T-helper 22 cell (primary cell): ENCODE measurements around the gene CCSER2.
A peak's percentile ranks its signal among the peaks of the same experiment; 100 is the strongest.
"Not testable (repeated sequence)": the region's sequence is repeated elsewhere in the genome, so short reads cannot be mapped to it uniquely, and the experiment has no call there.

ENCODE experiments used
- DNase-seq: peaks from one replicate; pipeline ENCODE4 v3.0.0-alpha.2; 2020; ENCODE audit warnings: low read depth

The CCSER2 gene

DNA sequence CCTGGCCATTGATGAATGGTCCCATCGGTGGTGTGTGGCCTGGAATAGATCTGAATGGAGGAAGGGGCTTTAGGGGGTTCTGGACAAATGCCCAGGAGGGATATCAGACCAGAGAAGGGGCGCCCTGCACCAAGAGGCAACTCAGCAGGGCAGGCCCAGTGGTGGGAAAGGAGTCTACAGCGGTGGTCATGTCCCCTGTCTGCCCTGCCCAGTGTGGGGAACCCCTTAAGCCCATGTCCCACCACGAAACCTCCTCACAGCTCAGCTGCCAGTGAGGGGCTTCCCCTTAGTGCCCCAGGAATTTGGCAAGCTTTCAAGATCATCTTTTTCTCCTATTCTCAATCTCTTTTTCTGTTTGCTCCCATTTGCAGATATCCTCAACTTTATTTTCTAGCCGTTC lies 14.1 kb upstream of the CCSER2 start:
- no peak for DNase-seq

DNA sequence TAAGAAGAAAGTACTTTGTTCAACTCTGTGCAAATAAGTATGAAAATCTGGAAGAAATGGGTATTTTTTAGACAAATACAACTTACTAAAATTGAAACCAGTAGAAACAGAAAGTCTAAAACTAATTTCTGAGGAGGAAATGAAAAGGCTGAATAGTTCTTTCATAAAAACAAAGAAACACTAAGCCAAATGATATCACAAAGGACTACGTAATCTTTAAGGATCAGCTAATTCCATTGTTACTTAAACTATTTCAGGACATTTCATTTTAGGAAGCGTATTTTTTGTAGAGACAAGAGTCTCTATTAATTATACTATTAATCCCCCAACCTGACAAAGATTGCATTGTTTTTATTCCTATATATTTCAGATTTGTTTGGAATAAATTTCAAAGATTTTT lies 11.2 kb upstream of the CCSER2 start:
- DNase-seq, result no peak

DNA sequence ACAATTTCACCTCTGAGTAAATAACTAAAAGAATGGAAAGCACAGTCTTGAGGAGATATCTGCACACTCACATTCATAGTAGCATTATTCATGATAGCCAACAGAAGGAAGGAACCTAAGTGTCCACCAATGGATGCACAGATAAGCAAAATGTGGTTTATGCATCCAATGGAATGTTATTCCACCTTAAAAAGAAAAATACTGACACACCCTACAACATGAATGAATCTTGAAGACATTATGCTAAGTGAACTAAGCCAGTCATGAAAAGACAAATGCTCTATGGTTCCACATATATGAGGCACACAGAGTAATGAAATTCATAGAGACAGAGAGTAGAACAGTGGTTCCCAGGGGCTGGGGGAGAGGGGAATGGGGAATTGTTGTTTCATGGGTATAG lies 6.5 kb upstream of the CCSER2 start:
- DNase-seq, result no peak

DNA sequence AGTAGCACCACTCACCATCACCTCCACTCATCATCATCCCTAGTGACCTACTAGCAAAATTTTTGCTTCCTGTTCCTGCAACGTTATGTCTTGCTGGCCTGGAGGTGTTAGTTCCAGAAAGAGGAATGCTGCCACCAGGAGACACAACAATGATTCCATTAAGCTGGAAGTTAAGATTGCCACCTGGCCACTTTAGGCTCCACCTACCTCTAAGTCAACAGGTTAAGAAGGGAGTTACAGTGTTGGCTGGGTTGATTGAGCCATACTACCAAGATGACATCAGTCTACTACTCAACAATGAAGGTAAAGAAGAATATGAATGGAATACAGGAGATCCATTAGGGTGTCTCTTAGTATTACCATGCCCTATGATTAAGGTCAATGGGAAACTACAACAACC lies 4.8 kb upstream of the CCSER2 start:
- DNase-seq, result not testable (repeated sequence)

DNA sequence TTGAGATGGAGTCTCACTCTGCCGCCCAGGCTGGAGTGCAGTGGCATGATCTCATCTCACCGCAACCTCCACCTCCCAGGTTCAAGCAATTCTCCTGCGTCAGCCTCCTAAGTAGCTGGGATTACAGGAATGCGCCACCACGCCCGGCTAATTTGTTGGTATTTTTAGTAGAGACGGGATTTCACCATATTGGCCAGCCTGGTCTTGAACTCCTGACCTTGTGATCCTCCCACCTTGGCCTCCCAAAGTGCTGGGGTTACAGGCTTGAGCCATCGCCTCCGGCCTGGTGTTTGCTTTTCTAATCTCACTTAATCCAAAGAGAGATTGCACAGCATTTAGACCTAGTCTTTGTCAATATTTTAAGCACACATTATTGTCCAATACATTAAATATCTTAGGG lies 1.4 kb upstream of the CCSER2 start:
- not testable (repeated sequence) for DNase-seq

DNA sequence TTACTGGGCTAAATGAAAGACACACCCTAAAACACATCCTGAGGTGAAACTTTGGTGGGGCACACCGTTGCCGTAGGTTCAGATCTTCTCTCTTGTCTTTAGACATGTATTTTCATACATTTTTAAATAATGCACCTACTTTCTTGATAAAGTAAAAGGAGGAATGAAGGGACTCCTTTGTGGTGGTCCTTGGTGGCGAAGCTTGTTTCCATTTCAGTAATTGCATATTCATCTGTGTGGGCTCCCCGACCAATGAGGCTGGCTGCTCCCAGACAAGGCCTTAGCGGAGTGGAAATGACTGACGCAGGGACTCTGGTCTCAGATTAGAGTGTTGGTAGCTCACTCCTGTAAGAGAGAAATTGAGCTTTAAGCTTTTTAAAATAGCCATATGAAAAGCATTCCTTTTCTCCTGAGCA lies 815 bp downstream of the CCSER2 start:
- peak; percentile 34 for DNase-seq

DNA sequence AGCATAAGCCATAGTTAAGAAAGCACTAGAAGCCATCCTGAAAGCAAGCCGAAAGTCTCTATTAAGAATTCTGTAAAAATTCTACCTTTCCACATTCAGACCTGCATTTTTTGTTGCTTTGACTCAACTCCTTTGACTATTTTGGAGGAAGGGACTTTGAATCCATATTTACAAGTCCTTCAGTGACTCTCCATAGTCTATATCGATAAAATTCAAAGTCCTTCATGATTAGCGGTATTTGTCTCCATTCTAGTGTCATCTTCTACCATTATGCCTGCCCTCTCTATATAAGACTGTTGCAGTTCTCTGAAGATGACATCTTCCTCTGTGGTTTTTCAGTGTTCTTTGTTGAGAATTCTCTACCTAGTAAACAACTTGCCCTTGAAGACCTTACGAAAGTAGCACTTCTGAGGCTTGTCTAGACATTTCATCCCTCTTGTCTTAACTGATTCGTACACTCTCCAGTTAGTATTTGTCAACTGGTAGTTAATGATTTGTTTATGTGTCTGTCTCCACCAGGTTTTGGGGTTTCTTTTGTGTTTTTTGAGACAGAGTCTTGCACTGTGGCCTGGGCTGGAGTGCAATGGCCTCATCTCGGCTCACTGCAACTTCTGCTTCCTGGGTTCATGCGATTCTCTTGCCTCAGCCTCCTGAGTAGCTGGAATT lies 1.7 kb downstream of the CCSER2 start:
- no peak for DNase-seq

DNA sequence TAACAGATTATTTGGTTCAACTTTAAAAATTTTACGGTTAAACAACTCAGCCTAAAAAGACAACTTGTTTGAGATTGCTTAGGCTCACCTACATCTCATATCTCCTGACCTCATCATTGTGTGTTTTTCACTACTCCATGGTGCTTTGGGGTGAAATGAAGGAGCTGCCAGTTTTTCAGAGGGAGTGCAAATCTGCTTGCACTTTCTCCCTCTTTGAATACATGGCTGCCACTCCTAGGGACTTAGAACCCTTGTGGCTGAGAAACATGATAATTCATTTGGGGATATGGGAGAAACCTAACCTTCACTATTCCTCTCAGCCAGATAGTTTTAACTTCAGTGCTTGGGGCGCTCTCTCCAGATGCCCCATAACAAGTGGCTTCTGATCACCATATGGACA lies 2.7 kb downstream of the CCSER2 start:
- no peak for DNase-seq

DNA sequence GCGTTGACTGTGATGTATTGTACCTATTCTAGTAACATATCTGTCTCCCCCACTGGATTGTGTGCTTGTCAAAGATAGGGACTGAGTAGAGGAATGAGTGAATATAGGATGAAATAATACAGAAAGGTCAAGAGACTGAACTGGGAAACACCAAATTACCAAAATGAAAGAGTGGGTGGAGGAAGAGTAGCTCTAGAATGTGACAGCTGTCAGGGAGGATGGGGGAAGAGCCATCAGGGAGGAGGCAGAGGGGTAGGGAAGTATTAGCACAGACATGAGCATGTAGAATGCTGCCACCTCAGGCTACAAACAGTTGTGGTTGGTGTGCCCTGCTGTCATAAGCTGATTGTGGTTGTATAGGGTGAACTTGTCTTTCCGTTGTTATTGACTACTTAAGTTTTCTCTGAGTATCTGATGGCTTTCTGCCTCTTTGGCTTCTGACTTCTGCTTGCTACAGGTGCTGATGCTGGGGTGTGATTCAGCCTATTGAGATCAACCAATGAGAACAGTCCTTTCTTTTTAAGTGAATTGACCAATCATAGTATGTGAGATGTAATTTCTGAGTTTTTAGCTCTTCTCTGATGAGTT lies 5.6 kb downstream of the CCSER2 start:
- DNase-seq, result peak; percentile 72

DNA sequence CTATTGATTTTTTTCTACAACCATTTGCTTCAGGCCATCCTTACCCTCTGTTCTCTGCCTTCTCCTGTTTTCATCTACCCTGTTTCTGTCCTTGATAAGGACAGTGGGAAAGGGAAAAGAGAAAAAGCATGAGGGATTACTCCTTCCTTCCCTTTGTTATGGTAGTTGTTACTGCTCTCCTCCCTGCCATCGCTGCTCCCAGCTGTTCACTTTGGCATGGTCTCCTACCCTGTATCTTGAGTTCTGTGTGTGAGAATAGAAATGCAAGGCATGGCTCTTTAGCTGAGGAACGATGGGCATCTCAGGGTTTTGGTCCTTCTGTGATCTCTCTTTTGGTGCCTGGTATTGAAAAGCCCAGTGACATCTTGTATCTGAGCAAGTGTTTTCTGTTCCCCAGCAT lies 6.4 kb downstream of the CCSER2 start:
- DNase-seq, result no peak

DNA sequence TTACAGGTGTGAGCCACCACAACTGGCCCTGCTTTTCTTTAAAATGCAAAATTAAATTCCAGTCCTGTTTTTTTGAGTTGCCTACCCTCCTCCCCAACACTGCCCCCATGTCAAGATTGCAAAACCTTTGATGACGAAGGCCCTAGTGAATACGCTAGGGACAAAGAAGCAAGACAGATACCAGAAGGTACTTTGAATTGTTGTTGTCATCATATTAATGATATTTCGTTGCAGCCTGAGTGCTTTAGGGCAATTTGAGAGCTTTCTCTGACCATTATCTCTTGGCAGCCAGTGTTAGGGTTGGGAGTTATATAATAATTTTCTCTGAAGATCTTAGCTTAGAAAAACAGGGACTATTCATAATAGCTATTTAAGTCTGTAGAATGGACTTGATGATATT lies 7.1 kb downstream of the CCSER2 start:
- no peak for DNase-seq

DNA sequence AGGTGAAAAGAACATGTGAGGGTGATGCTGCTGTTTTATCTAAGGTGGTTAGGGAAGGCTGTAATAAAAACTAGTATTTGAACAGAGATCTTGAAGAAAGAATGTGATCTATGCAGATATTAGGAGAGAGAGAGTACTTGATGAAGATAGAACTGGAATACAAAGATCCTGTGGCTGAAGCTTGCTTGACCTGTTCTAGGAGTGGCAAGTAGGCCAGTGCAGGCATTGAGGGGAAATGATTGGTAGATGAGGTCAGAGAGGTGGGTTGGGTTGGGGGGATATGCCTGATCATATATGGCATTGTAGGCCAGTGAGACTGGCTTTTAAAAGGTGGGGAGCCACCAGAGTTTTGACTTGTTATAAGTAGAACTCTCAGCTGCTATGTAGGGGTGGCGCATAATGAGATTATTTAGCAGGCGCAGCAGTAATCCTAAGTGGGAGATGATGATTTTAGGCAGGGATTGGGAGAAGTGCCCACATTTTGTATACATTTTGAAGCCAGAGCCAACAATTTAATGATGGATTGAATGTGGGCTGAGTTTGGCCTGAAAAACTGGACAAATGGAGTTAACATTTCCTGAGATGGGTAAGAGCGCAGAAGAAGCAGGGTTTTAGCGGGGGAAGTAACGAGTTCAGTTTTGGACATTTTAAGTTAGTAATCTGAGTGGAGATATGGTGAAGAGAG lies 8.2 kb downstream of the CCSER2 start:
- no peak for DNase-seq

DNA sequence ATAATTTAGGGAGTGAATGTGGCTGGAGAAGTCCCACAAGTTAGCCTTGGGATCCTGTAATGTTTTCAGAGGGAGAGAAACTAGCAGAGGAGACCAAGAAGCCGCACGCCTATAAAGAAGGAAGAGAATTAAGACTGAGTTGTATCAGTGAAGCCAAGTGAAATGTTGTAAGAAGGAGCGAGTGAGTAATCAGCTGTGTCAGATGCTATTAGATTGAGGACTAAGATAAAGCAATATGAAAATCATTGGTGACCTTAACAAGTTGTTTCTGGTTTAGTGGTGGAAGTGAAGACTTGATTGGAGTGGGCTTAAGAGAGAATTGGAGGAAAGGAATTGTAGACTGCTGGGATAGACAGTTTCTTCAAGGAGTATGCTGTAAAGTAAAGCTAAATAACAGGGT lies 8.8 kb downstream of the CCSER2 start:
- no peak for DNase-seq

DNA sequence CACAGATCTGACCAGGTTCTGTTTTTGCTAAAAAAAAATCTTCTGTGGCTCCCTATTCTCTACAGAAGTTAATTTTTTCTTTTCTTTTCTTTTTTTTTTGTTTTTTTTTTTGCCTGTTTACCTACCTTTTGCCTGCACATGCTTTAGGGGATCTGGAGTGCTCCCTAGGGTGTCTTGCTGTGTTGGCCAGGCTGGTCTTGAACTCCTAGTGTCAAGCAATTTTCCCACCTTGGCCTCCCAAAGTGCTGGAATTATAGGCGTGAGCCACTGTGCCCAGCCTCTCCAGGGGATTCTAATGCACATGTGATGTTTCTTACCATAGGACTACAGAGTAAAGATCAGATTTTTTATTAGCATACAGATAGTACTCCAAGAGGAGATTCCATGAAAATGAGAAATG lies 10.6 kb downstream of the CCSER2 start:
- DNase-seq, result no peak

DNA sequence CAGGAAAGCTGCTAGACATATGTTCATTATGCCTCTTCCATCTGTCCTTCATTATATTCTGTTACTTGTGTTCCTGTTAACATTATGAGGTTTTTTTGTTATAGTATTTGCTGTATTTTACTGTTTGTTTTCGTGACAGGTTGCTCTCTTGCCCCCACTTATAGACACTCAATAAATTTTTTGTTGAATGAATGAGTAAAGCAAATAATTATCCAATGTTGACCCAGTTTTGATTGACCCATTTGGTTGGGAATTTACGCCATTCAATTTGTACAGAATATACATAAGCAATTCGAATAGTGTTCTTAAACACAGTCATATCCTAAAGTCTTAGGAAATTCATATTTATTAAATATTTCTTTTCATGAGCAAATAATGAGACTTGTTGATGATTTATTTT lies 11.8 kb downstream of the CCSER2 start:
- no peak for DNase-seq

DNA sequence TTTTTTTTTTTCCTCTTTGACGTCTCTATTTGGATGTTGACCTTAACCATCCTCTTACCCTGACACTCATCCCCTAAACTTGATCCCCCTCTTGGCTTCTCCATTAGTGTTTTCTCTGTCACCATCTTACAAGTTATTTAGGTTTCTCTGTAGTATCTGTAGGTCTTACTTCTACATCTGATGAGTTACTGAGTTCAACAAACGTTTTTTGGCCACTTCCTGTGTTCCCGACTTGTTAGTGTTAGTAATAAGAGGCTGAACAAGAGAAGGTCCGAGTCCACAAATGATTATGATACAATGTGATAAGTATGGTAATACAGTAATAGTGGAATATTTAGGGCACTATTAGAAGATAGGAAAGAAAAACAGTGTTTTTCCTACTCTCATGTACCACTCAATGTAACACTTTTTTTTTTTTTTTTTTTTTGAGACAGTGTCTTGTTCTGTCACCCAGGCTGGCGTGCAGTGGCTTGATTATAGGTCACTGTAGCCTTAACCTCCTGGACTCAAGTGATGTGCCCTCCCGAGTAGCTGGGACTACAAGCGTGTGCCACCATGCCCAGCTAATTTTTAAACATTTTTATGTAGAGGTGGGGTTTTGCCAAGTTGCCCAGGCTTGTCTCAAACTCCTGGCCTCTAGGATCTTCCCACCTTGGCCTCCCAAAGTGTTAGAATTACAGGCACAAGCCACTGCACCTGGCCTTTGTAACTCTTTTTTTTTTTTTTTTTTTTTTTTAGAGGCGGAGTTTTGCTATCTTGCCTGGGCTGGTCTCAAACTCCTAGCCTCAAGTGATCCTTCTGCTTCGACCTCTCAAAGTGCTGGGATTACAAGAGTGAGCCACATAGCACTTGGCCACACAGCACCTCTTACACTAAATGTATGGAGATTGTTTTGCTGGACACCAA lies 12.5 kb downstream of the CCSER2 start:
- no peak for DNase-seq

DNA sequence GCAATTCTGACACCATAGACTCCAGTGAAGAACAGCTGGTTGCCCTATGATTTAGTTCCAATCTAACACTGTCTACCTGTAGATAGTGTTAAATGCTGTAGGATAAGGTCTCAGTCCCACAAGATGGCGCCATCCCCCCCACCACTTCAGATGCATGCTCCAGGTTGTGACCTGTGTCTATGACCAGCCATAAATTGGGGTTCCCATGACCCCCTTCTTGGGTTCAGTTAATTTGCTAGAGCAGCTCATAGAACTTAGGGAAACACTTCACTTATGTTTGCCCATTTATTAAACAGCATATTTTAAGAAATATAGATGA lies 13.1 kb downstream of the CCSER2 start:
- no peak for DNase-seq

DNA sequence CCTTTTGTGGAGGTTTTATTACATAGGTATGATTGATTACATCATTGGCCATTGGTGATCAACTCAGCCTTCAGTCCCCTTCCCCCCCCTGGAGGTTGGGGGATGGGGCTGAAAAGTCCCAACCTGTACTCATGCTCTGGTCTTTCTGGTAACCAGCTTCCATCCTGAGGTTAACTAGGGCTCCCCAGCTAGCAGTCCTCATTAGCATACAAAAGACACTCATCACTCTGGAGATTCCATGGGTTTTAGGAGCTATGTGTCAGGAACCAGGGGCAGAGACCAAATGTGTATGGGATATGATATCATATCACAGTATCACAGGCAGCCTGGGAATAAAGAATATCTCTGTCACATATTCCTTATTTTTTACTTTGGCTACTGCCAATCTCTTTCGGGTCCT lies 13.6 kb downstream of the CCSER2 start:
- no peak for DNase-seq

DNA sequence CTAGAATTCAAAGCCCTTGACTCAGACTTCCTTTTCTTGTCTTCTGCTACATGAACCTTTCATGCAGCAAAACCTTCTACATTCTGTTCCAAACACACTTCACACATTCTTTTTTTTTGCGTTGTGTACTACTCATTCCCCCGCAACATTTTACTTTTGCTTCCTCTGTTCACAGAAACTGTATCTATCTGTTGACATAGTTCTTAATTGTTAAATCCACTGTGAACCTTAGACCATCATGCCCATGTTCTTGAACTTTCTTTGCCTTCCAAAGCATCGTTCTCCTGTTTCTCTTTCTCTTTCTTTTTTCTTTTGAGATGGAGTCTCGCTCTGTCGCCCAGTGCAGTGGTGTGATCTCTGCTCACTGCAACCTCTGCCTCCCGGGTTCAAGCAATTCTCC lies 14.2 kb downstream of the CCSER2 start:
- DNase-seq, result no peak

DNA sequence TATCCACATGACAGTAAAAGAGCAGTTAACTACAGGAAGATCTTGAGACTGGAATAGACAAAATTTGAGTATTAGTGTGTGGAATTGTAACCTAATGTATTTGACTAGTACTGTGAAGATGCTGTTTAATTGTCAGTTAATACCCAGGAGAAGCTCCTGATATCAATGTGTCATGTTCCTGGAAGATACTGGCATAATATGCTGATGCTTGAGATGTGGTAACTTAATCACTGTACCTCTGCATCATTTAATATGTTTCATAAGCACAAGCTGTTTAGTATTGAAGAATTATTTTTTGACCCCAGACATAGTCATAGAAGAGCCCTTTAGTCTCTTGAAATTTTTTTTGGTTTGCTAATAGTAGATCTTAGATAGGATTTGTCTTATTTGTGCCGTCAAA lies 15.4 kb downstream of the CCSER2 start:
- no peak for DNase-seq

DNA sequence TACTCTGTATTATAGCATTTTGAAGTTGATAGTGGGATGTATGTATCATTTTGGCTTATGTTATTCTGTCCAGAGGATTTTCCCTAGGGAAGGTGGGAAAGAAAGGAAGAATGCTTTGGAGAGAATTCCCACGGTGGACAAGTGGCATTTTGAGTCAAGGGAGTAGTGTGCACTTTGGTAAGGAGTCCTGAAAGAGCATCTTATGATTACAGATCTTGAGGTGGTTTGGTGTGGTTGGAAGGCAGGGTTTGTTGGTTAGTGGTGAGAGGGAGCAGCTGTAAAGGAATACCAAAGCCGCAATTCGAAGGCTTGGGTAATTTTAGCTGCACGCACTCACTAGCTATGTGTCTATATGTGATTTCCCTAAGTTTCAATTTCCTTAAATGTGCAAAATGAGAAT lies 16.1 kb downstream of the CCSER2 start:
- no peak for DNase-seq

DNA sequence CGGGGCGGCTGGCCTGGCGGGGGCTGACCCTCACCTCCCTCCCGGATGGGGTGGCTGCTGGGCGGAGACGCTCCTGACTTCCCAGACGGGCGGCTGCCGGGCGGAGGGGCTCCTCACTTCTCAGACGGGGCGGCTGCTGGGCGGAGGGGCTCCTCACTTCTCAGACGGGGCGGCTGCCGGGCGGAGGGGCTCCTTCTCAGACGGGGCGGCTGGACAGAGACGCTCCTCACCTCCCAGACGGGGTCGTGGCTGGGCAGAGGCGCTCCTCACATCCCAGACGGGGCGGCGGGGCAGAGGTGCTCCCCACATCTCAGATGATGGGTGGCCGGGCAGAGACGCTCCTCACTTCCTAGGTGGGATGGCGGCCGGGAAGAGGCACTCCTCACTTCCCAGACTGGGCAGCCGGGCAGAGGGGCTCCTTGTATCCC lies 19.2 kb downstream of the CCSER2 start:
- DNase-seq, result not testable (repeated sequence)

DNA sequence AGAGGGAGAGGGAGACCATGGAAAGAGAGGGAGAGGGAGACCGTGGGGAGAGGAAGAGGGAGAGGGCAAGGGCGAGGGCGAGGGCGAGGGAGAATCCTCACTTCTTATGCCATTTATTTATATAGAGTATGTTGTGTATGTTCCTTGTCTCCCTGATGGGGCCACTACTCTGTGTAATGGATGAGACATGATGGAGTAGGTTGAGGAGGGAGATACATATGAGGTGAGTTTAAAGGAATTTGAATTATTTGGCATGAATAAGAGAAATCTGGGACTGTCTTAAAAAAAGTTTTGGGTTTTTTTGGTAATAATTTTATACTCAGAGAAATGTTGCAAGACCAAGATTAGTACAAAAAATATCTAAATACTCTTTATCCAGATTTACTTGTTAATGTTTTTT lies 20.1 kb downstream of the CCSER2 start:
- no peak for DNase-seq
